Activated CD8-positive, alpha-beta memory T cell treated with anti-CD3 and anti-CD28 coated beads for 1 hour (primary cell): Measurements from ENCODE around the gene NFATC1.

Experiments
- DNase-seq, 2 donors: peaks; one replicate each; pipeline ENCODE4 v3.0.0-alpha.2; 2020; ENCODE audit warnings: low read depth in 1 of 2; ENCODE audit errors: extremely low read depth in 1 of 2

NFATC1 gene

GRCh38 chr18:79452190-79452990 lies 56.7 kb downstream of the NFATC1 start:
- no peak for DNase-seq

DNA sequence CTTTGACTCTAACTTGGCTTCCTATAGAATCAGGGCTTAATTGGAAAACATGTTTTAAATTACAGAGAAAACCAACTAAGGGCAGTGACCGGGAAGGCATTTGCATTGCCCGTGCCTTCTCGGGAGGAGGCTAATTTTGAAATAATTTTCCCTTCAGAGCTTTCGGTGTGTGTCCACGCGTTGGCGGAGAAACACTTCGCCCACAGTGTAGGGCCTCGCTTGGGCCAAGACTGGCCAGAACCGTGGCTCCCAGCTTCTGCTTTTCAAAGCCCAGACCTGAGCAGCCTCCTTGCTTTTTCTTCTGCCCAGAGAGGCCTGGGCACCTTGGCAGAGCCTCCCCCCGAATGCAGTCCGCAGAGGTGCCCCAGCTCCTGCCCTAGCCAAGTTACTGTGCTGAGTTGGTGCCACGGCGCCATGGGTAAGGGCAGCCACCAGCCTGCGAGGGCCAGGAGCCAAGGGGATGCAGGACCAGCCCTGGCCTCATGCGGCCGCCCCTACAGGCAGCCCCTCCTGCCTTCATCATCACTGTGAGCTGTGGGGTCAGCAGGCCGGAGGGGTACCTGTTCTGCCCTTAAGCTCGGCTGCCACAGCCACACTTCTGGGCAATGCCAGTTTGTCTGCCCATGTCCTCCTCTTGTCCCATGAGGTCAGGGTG lies 57.4 kb downstream of the NFATC1 start:
- no peak for DNase-seq

DNA sequence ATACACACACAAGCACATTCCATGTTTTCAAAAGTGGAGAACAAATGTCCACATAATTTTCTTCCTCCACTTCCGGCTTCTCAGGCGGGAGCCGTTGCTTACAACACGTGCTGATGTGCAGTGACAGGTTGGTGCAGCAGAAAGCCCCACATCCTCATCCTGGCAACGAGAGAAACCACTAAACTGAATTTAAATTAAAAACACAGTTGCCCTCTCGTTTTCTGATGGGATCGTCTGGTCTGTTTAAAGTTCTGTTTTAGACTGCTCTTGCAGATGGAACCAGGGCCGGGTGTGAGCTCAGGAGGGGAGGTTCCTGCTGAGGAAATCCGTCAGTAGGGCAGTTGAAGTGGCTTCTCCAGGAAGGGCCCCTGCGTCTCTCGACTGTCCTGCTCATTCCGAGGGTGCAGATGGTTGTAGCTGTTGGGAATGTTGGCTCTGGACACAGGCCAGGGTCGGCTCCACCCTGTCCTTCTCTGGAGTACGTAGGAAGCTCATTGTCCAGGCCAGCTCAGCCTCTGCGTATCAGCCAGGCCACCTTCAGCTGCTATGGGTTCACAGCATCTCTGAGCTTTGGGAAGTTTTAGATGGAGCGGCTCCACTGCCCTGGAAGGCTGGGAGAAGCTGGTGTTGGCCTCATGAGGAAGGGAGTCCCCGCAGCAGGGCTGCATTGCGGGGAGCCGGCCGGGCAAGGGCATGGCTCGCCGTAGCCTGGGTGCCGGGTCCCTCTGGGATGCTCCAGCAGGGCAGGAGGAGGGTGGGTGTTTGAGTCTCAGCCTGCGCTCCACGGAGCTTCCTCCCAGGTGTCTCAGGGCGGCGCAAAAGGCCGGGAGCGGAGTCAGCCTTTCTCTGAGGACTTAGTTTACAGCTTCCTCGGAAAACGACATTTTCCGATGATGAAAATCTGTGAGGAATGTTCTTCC lies 58.3 kb downstream of the NFATC1 start:
- no peak for DNase-seq

DNA sequence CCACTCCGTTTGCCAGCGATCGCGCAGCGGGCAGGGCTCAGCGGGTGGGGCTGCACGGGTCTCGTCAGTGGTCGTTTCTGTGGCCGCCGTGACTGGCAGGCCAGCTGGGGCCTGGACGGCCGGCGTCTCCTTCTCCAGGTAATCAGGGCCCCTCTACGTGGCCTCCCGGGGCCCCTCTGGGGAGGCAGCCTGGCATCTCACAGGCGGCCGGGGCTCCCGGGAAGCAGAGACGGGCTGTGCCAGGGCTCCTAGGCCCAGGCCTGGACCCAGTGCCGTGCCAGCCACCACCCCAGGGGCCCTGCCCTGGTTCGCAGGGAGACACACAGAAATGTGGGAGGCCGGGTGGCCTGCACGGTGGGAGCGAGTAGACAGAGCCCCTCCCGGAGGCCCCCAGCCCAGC lies 59.5 kb downstream of the NFATC1 start:
- DNase-seq: no peak

DNA sequence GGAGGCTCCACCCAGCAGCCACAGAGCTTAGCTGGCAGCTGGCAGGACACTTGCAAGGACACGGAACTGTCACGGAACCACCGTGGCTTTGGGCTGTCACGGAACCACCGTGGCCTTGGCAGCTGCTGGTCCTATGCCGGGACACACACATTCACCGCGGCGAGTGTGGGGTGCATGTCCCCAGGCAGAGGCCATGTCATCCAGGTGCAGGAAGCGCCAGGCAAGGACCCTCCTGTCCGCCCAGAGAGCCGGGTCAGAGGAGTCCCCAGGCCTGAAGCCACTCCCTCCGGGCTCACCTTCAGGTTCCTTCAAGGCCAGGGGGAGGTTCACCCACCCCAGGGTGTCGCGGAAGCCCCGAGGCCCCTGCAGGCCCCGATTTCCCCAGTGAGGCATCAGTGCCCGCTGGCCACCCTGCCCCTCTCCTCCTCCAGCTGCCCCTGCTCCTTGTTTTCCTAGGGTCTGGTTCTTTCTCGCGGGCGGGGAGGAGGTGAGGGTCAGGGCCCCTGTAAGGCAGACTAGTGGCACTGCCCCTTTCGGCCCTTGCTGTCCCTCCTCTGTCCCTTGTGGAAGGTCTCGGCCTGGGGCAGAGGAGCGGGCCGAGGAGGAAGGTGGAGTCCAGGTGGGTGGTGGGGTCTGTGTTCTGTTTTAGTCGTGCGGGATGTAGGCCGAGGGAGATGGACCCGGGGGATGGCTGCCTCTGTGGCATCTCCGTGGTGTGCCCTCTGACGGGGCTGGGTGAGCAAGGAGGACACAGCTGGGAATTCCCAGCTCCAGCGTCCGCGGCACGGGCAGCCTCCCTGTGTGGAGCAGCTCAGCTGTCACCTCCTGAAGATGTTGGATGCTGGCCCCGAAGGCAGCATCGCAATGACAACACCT lies 60.6 kb downstream of the NFATC1 start:
- DNase-seq: no peak

GRCh38 chr18:79457239-79457638 lies 61.5 kb downstream of the NFATC1 start:
- no peak for DNase-seq

DNA sequence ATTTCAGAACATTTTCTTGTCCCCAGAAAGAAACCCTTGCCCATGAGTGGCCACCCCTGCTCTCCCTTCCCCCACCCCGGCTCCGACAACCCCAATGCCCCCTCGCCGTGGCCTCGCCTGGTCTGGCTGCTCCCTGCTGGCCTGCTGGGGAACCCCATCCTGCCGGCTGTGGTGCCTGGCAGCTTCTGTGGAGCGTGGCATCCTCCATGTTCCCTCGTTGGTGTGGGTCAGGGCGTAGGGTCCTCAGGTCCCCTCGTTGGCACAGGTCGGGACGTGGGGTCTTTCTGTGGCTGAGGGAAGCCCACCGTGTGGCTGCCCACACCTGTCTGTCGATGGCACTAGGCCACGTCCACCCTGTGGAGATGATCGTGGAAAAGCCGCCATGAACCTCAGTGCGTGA lies 61.9 kb downstream of the NFATC1 start:
- no peak for DNase-seq

- DNase-seq: no peak
Measured at GRCh38 chr18:79458131-79458838, 62.6 kb downstream of the NFATC1 start.

GRCh38 chr18:79458917-79459803 lies 63.4 kb downstream of the NFATC1 start:
- no peak for DNase-seq

DNA sequence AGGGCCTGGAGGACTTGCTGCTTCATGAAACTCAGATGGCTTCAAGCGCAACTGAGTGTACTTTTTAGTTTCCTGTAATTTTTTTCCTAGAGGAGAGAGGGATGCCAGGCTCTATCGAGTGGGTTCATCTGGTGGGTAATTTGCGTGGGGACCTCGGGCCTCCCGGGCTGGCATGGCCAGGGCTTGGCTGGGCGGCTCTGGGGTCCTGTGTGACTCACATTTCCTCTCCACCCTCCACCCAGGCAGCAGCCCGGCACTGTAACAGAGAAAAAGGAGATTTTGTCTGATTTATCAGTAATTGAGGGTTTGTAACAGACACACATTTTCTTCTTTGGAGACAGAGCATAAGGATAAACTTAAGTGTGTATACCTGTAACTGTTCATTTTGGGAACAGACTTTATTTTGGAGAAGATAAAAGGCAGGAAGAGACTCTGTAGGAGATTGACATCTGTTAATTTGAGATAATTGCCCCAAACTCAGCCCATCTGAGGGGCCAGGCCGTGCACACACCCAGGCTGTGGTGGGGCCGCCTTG lies 64.3 kb downstream of the NFATC1 start:
- DNase-seq: no peak

GRCh38 chr18:79460481-79461300 lies 65.0 kb downstream of the NFATC1 start:
- DNase-seq: no peak

DNA sequence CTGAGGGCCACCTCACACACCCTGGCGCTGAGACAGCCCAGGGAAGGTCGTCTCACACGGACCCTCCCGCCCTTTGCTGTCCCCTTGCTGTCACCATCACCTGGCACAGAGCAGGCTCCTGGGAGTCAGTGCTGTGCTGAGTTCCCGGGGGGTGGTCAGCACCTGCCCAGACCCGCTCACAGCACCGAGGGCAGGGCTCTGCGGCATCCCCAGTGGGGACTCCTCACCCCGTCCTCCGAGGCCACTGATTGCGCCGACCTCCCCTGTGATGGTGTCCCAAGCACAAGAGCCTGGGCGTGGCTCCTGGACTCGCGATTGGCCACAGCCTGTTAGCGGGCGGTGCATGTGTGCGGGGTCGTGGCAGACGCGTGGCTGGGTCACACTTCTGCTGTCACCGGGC lies 65.9 kb downstream of the NFATC1 start:
- no peak for DNase-seq

- DNase-seq: no peak
Measured at GRCh38 chr18:79463424-79463960, 67.8 kb downstream of the NFATC1 start.

- no peak for DNase-seq
Measured at GRCh38 chr18:79465392-79465991, 69.8 kb downstream of the NFATC1 start.

GRCh38 chr18:79466591-79466990 lies 70.9 kb downstream of the NFATC1 start:
- DNase-seq: no peak

- no peak for DNase-seq
Measured at GRCh38 chr18:79467126-79467525, 71.4 kb downstream of the NFATC1 start.
